K562 (cell line): Measurements from ENCODE around the gene BCAS4. TPM values are rescaled to one million over a fixed set of nuclear protein-coding genes. Genes with fewer than 3 reads are reported as not detected.

Experiments used
- ATAC-seq: fragments of 200-7000 bp; cut with Tn5 transposase; 3 replicates; pipeline ENCODE4 v1.9.1; 2020; ENCODE audit warnings: moderate library complexity
- BruUV-seq: library from RNA; stranded (reverse); fragments of 400-500 nt; replicated peaks from 2 replicates; lab custom pipeline; 2021; lab: Mats Ljungman, UMichigan
- CTCF ChIA-PET: fragments of 300-600 bp; formaldehyde crosslinking; extraction: SDS; loops from one replicate; lab custom pipeline; 2021; ENCODE audit warnings: low intra/inter-chr PET ratio; lab: Yijun Ruan, JAX
- POLR2A ChIA-PET: fragments of 300-600, 350-650 bp; sonication (Branson Sonifier 250); formaldehyde crosslinking; extraction: SDS; loops from one replicate; lab custom pipeline; 2021; ENCODE audit warnings: antibody characterized with exemption, inconsistent platforms; lab: Yijun Ruan, JAX
- DNase-seq, 4 experiments: peaks; one replicate each; pipeline versions ENCODE4 v3.0.0 to v3.0.0-alpha.2; 2011 to 2018; ENCODE audit warnings: low spot score in 3 of 4, mixed read lengths in 3 of 4; ENCODE audit errors: extremely low read depth in 1 of 4
- FAIRE-seq: peaks from 2 replicates; lab custom pipeline; 2011; peaks lifted over from hg19 to GRCh38; lab: Jason Lieb, UNC
- H2AFZ ChIP-seq: 2 replicates; pipeline ENCODE4 v1.6.0; 2011; ENCODE audit warnings: low read depth, low read length, control low read depth, inconsistent platforms
- H3K27ac ChIP-seq: fragments of 200-600 bp; 3 replicates; pipeline ENCODE4 v1.8.0; 2011; ENCODE audit warnings: low read depth, mild to moderate bottlenecking, control low read depth, inconsistent platforms, low read length, moderate library complexity, mixed read lengths; ENCODE audit errors: extremely low read depth
- H3K27me3 ChIP-seq, 2 experiments: fragments of 300-600 bp in 1 of 2; 2 replicates in 1 of 2; 3 replicates in 1 of 2; pipeline versions ENCODE4 v1.6.0 to v1.8.0; 2011; ENCODE audit warnings: inconsistent platforms in 2 of 2, low read length in 2 of 2, mild to moderate bottlenecking in 1 of 2, mixed read lengths in 1 of 2, moderate library complexity in 1 of 2; ENCODE audit not compliant: control insufficient read depth in 2 of 2, insufficient read depth in 2 of 2
- H3K36me3 ChIP-seq: fragments of 300-600 bp; 3 replicates; pipeline ENCODE4 v1.8.0; 2011; ENCODE audit warnings: mild to moderate bottlenecking, low read length, inconsistent platforms; ENCODE audit not compliant: control insufficient read depth, insufficient read depth
- H3K4me1 ChIP-seq, 2 experiments: fragments of 200-600 bp in 1 of 2; replicated peaks in 1 of 2; 2 replicates in 1 of 2; 3 replicates in 1 of 2; pipeline versions ENCODE4 v1.5.1 to v1.8.0; 2011; ENCODE audit warnings: inconsistent platforms in 2 of 2, low read length in 2 of 2, mild to moderate bottlenecking in 1 of 2, mixed read lengths in 1 of 2, moderate library complexity in 1 of 2; ENCODE audit not compliant: control insufficient read depth in 2 of 2, insufficient read depth in 2 of 2
- H3K4me2 ChIP-seq: 2 replicates; pipeline ENCODE4 v1.6.1; 2011; ENCODE audit warnings: low read length, control low read depth, inconsistent platforms, mixed read lengths; ENCODE audit not compliant: insufficient read depth
- H3K4me3 ChIP-seq: fragments of 200-600 bp; sonication (generic), shearing (Covaris generic); 2 replicates; pipeline ENCODE4 v1.5.1; 2016; ENCODE audit warnings: control low read depth, inconsistent platforms
- H3K79me2 ChIP-seq: fragments of 200-600 bp; 3 replicates; pipeline ENCODE4 v1.8.0; 2011; ENCODE audit warnings: low read length, inconsistent platforms; ENCODE audit not compliant: control insufficient read depth, insufficient read depth
- H3K9ac ChIP-seq, 2 experiments: 2 replicates each; pipeline versions ENCODE4 v1.6.0 to v1.6.1; 2011; ENCODE audit warnings: low read depth in 2 of 2, low read length in 2 of 2, control low read depth in 1 of 2, inconsistent platforms in 1 of 2, mild to moderate bottlenecking in 1 of 2, mixed read lengths in 1 of 2; ENCODE audit not compliant: insufficient read depth in 1 of 2
- H3K9me1 ChIP-seq: one replicate; pipeline ENCODE4 v1.6.0; 2011; ENCODE audit warnings: inconsistent platforms, mild to moderate bottlenecking, low read length, moderate library complexity; ENCODE audit not compliant: control insufficient read depth, insufficient read depth
- H3K9me3 ChIP-seq: replicated peaks from 2 replicates; pipeline ENCODE4 v1.5.1; 2011; ENCODE audit warnings: low read depth, low read length, inconsistent platforms; ENCODE audit not compliant: control insufficient read depth, insufficient read depth
- H4K20me1 ChIP-seq: replicated peaks from 2 replicates; pipeline ENCODE4 v1.6.1; 2011; ENCODE audit warnings: low read length, inconsistent platforms, mixed read lengths; ENCODE audit not compliant: control insufficient read depth, insufficient read depth
- AFF1 ChIP-seq, 2 experiments: fragments of 450-650 bp; IDR thresholded peaks; 2 replicates each; pipeline ENCODE4 v1.6.1; 2018; ENCODE audit warnings: mild to moderate bottlenecking in 2 of 2, low read depth in 1 of 2; ENCODE audit not compliant: partially characterized antibody in 2 of 2
- NCOA4 ChIP-seq: fragments of 450-650 bp; IDR thresholded peaks from 2 replicates; pipeline ENCODE4 v1.6.1; 2018; ENCODE audit warnings: mild to moderate bottlenecking; ENCODE audit not compliant: partially characterized antibody
- TEAD2 ChIP-seq: fragments of 450-650 bp; IDR thresholded peaks from 2 replicates; pipeline ENCODE4 v1.6.1; 2016; ENCODE audit warnings: missing genetic modification characterization, control low read depth, missing compliant biosample characterization
- ZBTB40 ChIP-seq, 2 experiments: fragments of 450-650 bp in 1 of 2; sonication (generic) in 1 of 2; formaldehyde crosslinking in 1 of 2; IDR thresholded peaks; 2 replicates each; pipeline versions ENCODE4 v1.7.1 to v1.9.0; 2016 to 2022; ENCODE audit warnings: inconsistent platforms in 1 of 2, mild to moderate bottlenecking in 1 of 2, missing genetic modification reagents in 1 of 2
- ZNF583 ChIP-seq: fragments of 250-450 bp; sonication (Bioruptor Pico); IDR thresholded peaks from 2 replicates; pipeline ENCODE4 v1.4.0; 2020
- WGBS: fragments of 100-300 bp; shearing (Covaris generic); methylation state at CpG from one replicate; pipeline ENCODE4 v1.1.6; 2016; ENCODE audit warnings: low coverage, mixed read lengths; ENCODE audit not compliant: insufficient coverage; ENCODE audit errors: missing lambda C conversion rate; 5-methylcytosine and 5-hydroxymethylcytosine counted together
- in situ Hi-C: fragments of 300-500 bp; cut with MboI; formaldehyde crosslinking; loops from 4 replicates; pipeline ENCODE4 v1.15.0; 2018; ENCODE audit warnings: inconsistent platforms, mixed read lengths
- intact Hi-C: fragments of 100-400 bp; cut with micrococcal nuclease; formaldehyde crosslinking; loops from 2 replicates; pipeline ENCODE4 v1.14.2; 2022
- polyA plus RNA-seq, 8 experiments: library from polyadenylated mRNA; depleted of rRNA in 4 of 8; stranded (reverse) in 5 of 8; unstranded in 3 of 8; fragments of >200 nt; fragmentation: Nextera tagmentation in 2 of 8; fragmentation: Illumina TruSeq in 1 of 8; extraction: Ambion mirVana in 2 of 8; extraction: Trizol in 1 of 8; gene quantifications; 2 replicates each; pipeline versions ENCODE4 v1.2.1 to v1.2.3, GENCODE V29; 2011 to 2014; ENCODE audit warnings: inconsistent platforms in 1 of 8, missing spikeins in 1 of 8
- total RNA-seq, 7 experiments: library from RNA; depleted of rRNA in 6 of 7; stranded (reverse); fragments of >200 nt in 6 of 7; fragmentation: Illumina TruSeq in 2 of 7; extraction: Trizol in 2 of 7; gene quantifications; 2 replicates each; pipeline versions ENCODE4 v1.2.1 to v1.2.3, GENCODE V29; 2011 to 2021; ENCODE audit warnings: low replicate concordance in 1 of 7

Gene BCAS4
- total and polyA plus RNA-seq, 9 of the 15 experiments (the other 6 are each of a cell fraction or from before 2014, with no cell fraction given), result 0.15 to 2.3 (median 0.47) TPM

GRCh38 chr20:50819349-50819748 lies 24.5 kb downstream of the BCAS4 start (continued):
- TF ChIP-seq AFF1 (IDR thresholded peaks at IDR 0.05; ENCODE audit: low read depth in 1 of 2, partially characterized antibody in 2 of 2) (no peak), TEAD2 (tag) (no peak), NCOA4 (no peak), ZNF583 (CRISPR knock-in tag) (no peak)

- in situ Hi-C loops, result no loop called here
- FAIRE-seq (no peak), DNase-seq (no peak), ATAC-seq (no peak)
- H3K36me3 ChIP-seq, result no peaks in the 10 kb centered on the region
- no peaks in the 10 kb centered on the region for H3K9me3 ChIP-seq
- WGBS, result 64% methylated on average over 16 of the region's 16 CpGs
- no TSS peak for BruUV-seq
- no peaks in the 10 kb centered on the region for H3K79me2 ChIP-seq
- intact Hi-C loops, result no loop called here
- H3K27ac ChIP-seq, result no peak overlapping the region
- H3K27me3 ChIP-seq, result no peaks in the 10 kb centered on the region
- H3K4me3 ChIP-seq, result no peak overlapping the region
- ChIA-PET POLR2A (interaction anchor here (0.6 kb wide), 1 partner anchor 99 kb away, joined by 3 read pairs; no protein-coding TSS in a partner anchor), CTCF (no interaction called here)
- no peaks in the 10 kb centered on the region for H4K20me1 ChIP-seq
- H3K9ac ChIP-seq, result 0 out of 4 replicates have a peak overlapping the region, but pooled peaks of 1 of the 2 experiments have one; percentile 4
- no peak overlapping the region for H3K4me2 ChIP-seq
- H2AFZ ChIP-seq, result no peak overlapping the region; the same call in 1 of the 2 replicates
- no peaks in the 10 kb centered on the region for H3K9me1 ChIP-seq
- peaks cover 7 to 10% of the 10 kb centered on the region in 2 experiments; a peak in 3 of 5 replicates for H3K4me1 ChIP-seq
- no peak for TF ChIP-seq ZBTB40 (IDR thresholded peaks at IDR 0.05)
- no peak for TF ChIP-seq ZBTB40 (CRISPR knock-in tag; IDR thresholded peaks at IDR 0.05)
These were observed 25.8 kb downstream of the BCAS4 start for GRCh38 chr20:50820515-50821256.
